Measurements from ENCODE around the gene DNAJC30.

Gene DNAJC30

DNA sequence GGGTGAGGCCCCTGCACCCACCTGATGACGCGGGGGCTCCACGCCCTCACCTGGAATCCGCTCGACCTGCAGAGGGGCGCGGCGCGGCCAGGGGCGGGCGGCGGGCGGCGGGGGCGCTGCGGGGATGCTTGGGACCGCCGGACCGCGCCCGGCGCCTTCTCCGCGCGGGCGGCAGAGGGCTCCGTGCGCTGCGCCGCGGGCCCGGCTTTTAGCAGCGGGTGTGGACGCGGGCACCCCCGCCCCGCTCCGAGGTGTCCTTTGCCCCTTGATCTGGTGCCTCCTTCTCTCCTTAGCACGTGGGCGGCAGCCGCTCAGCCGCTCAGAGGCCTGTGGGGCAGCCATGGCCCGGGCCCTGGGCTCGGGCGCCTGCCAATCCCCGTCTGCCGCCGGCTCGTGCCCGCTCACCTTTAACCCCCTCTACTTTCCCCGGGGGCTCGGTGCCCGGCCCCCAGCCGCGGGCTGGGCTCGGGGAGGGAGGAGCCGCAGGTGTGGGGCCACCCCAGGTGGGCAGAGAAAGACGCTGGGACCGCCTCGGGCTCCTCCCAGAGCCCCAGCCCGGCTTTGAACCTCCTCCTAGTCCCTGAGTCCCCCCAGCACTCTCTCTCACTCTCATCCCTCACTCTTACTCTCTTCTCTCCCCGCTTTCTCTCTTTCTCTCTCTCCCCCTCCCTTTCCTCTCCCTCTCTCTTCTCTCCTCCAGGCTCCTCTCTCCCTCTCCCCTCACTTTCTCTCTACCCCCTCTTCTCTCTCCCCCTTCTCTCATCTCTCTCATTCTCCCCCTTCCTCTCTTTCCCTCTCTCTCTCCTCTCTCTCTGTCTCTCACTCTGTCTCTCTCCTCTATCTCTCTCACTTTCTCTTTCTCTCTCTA, 35.3 kb downstream of the DNAJC30 start:
- DNase-seq (ENCODE audit: low read depth) = peak; percentile 15

DNA sequence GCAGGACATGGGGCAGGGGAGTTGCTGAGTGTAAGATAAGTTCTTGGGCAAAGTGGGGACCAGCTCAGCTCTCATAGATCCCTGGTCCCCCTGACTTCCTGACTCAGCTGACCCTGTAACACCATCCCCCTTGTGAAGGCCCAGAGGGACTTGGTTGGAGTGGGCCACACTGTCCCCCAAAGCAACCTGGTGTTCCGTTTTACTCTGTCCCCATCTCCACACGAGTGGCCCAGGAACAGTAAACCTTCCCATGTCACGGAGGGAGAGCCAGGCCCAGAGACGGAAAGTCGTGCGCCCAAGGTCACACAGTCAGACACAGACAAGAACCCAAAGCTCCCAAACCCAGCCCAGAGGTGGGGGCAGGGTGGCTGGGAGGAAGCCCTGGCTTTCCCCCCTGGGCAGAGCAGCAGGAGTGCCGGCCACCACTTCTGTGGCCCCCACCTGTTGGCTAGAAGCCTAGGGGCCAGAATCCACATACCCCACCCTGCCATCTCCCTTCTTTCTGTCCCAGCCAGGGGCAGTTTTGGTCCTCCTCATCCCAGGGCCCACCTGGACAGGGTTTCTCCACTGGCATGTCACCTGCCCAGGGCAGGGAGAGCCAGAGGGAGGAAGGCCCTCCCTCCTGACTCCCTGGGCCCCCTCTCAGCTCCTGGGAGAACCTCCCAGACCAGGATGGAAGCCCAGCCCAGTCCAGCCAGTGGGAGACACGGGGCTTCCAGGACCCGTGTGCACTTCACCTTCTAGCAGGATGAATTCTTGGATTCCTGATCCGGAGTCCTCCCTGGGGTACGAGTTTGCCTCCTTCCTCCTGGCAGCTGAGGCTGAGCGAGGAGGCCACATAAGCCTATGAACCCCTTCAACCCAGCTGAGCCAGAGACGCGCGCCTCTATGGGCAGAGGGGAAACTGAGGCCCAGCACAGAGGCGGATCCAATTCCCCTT, 36.2 kb downstream of the DNAJC30 start:
- DNase-seq (ENCODE audit: low read depth) = no peak

DNA sequence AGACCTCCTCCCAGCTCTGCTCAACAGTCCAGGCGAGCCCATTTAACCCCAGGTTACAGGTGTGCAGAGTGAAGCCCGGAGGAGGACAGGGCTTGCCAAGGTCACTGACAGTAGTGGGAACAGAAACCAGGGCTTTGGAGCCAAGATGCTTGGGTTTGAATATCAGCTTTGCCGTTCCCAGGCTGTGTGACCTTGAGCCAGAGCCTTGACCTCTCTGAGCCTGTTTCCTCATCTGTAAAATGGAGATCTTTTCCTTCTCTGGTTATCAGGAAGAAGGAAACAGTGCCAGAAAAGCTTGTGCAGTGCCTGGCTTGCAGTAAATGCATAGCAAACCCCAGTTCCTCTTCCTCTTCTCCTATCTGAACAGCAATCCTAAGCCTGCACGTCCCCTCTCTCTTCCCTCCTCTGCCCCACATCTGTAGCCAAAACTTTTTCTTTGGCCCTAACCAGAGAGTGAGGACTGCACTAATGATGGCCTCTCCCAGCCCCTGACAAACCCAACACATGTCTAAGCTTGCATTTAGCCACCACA, 37.5 kb downstream of the DNAJC30 start:
- DNase-seq (ENCODE audit: low read depth) = no peak

DNA sequence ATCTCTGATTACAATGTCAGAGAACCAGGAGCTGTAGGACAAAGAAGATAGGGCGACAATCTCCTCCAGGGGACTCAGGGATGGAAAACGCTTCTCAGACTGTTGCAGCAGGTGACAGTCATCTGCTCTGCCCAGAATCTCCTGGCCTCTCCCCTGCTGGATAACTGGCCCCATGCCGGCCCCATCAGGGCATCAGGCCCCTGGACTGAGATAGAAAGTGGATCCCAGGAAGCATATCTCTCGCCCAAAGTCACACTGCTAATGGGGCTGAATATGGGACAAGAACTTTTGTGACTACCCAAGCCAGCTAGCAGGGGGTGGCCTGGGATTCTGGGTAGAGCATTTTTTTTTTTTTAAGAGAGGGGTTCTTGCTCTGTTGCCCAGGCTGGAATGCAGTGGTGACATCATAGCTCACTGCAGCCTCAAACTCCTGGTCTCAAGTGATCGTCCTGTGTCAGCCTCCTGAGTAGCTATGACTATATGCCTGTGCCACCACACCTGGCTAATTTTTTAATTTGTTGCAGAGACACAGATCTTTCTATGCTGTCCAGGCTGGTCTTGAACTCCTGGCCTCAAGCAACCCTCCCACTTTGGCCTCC, 38.5 kb downstream of the DNAJC30 start:
- no peak for DNase-seq (ENCODE audit: low read depth)

DNA sequence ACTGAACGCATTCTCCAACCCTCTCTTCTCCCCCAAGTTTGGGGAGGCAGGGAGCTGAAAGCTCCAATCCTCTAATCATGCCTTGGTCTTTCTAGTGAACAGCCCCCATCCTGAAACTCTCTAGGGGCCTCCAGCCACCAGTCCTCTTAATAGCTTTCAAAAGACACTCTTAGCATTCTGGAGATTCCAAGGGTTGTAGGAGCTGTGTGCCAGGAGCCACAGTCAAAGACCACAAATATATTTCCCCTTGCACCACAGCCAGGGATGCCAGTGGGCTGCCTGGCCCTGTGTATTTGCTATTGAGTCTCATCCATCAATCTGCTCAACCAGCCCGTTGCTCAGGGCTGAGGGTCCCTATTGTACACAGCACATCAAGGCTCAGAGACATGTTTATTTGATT, 40.4 kb downstream of the DNAJC30 start:
- no peak for DNase-seq (ENCODE audit: low read depth)

DNA sequence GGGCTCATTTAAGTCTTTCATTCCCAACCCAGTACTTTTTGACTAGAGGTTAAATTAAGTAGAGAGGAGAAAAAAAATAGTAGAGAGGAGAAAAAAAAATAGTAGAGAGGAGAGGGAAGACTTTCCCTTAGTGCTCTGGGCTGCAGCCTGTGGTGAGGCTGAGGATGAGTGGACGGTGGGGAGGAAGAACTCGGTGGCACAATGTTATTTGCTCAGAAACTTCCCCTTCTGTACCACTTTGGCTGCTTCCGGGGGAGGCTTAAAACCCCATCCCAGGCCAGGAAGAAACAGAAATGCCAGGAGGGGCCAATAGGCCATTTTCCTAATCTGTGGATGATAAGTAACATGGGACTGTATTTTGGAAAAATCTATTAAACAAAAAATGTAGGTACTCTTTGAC, 44.3 kb downstream of the DNAJC30 start:
- DNase-seq (ENCODE audit: low read depth) = no peak

DNA sequence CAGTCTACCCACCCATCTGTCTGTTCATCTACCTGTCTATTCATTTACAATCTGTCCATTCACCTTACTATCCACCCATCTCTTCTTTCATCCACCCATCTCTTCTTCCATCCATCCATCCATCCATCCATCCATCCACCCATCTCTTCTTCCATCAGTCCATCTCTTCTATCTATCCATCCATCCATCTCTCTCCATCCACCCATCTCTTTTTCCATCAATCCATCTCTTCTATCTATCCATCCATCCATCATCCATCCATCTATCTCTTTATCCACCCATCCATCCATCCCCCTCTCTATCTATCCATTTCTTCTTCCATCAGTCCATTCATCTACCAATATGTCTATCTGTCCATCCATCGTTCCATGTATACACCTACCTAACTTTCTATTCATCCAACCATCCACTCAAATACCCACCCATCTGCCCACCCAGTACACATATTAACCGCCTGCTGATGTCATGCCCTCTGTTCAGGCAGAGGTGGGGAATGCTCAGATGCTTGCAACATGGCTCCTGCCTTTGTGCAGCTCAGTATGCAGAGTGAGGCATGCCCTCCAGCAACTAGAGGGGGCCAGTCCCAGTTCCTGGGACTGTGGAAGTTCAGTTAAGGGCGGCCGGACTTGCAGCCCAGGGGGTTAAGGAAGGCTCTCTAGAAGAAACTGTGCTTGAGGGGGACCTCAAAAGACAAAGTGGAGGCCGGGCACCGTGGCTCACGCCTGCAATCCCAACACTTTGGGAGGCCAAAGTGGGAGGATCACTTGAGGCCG, 47.6 kb downstream of the DNAJC30 start:
- DNase-seq (ENCODE audit: low read depth) = no peak

DNA sequence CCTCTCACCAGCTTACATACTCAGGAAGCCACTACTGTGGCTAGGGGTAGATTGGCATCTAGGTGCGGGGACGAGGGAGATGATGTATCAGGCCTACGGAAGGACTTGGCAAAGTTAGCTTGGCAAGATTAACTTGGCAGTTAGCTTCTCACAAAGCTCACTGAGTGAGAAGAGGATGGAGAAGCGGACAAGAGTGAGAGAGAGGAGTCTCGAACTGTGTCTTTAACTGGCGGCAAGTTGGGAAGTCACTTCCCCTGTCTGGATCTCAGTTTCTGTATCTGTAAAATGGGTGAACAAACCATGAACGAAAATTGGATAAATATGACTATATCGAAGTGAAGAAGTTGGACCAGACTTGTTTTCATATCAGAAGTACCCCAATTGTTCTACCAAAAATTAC, 49.4 kb downstream of the DNAJC30 start:
- no peak for DNase-seq (ENCODE audit: low read depth)

DNA sequence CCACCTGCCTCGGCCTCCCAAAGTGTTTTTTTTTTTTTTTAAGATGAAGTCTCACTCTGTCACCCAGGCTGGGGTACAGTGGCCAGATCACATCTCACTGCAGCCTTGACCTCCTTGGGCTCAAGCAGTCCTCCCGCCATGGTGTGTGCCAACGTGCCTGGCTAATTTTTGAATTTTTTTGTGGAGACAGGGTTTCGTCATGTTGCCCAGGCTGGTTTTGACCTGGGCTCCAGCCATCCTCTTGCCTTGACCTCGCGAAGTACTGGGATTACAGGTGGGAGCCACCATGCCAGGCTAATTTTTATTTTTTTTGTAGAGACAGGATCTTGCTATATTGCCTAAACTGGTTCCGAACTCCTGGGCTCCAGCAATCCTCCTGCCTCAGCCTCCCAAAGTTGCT, 49.9 kb downstream of the DNAJC30 start:
- no peak for DNase-seq (ENCODE audit: low read depth)

DNA sequence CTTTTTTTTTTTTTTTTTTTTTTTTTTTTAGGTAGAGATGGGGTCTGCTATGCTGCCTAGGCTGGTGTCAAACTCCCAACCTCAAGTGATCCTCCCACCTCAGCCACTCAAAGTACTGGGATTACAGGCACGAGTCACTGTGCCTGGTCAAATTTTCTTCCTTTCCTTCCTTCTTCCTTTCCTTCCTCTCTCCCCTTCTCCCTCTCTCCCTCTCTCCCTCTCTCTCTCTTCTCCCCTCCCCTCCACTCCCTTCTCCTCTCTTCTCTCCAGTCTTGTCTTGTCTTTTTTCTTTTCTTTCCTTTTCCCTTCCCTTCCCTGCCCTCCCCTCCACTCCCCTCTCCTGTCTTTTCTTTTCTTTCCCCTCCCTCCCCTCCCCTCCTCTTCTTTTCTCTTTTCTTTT, 51.7 kb downstream of the DNAJC30 start:
- no peak for DNase-seq (ENCODE audit: low read depth)

Measured in activated T-helper 9 cell treated with anti-CD3 and anti-CD28 coated beads, Interleukin-2, amount 50 U/mL, for 16 hours (primary cell).